ENCODE results near the gene KCNK5.

Gene KCNK5

DNA sequence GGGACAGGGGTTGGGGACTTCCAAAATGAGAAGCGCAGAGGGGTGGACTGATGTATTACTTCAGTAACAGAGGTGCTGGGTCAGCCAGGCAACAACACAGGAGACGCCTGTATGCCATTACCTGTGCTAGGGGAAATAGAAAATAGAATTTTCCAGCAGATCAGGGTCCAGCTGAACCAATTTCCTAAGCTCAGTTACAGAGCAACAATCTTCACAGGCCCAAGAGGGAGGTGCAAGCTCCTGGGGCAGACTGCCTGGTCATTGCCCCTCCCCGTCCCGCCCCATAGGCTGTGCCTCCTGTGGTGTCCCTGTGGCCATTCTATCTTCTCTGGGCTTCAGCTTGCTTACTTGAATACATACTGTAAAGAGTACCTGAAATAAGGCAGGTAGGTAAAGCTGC lies 3.7 kb downstream of the KCNK5 start:
- peaks cover 6% of the 10 kb centered on the region; the same call in 1 of the 2 replicates for H3K36me3 ChIP-seq (ENCODE audit: insufficient read depth, low read length)
- no peak overlapping the region for H3K27ac ChIP-seq (ENCODE audit: low read depth, low read length)
- 55% methylated on average over 4 of the region's 4 CpGs for WGBS
- H3K9me3 ChIP-seq (ENCODE audit: insufficient read depth, low read depth, low read length) = no peaks in the 10 kb centered on the region
- H3K4me3 ChIP-seq (ENCODE audit: low read length) = peak overlapping the region; percentile 1; the same call in 1 of the 2 replicates
- H3K4me1 ChIP-seq (ENCODE audit: insufficient read depth, low read length) = peaks cover 51% of the 10 kb centered on the region
- H3K27me3 ChIP-seq (ENCODE audit: insufficient read depth, low read length) = peaks cover 17% of the 10 kb centered on the region; the same call in 1 of the 2 replicates
- H3K9ac ChIP-seq (ENCODE audit: low read depth, low read length) = no peak overlapping the region

DNA sequence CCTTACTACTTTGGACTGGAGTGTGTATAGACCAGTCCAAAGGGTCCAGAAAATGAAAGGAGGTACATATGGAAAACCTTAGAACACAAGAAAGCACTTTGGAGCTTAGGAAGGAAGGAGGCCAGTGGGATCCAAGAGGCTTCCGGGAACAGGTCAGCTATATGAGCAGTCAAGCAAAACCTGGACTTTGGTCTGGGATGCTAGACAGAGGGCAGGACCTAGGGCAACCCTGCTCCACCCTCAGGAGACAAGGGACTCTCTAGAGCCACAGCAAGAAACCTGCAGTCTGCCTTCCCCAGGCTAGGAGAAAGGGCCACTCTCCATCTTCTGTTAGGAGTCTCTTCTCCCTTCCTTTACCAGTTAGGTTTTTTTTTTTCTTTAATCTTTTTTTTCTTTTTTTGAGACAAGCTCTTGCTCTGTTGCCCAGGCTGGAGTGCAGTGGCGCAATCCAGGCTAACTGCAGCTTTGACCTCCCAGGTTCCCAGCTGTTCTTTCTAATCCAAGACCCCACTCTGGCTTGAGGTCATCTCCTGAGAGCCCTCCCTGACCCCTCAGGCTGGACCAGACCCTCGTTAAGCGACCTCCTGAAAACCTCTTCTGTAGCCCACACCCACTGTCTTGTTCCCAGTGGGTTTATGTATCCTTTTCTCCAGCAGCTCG lies 4.6 kb downstream of the KCNK5 start:
- peaks cover 17% of the 10 kb centered on the region; the same call in 1 of the 2 replicates for H3K27me3 ChIP-seq (ENCODE audit: insufficient read depth, low read length)
- H3K9ac ChIP-seq (ENCODE audit: low read depth, low read length) = no peak overlapping the region
- no peak overlapping the region for H3K27ac ChIP-seq (ENCODE audit: low read depth, low read length)
- 90% methylated on average over 5 of the region's 5 CpGs for WGBS
- H3K4me1 ChIP-seq (ENCODE audit: insufficient read depth, low read length) = peaks cover 46% of the 10 kb centered on the region
- no peaks in the 10 kb centered on the region for H3K9me3 ChIP-seq (ENCODE audit: insufficient read depth, low read depth, low read length)
- H3K36me3 ChIP-seq (ENCODE audit: insufficient read depth, low read length) = peaks cover 6% of the 10 kb centered on the region; the same call in 1 of the 2 replicates
- H3K4me3 ChIP-seq (ENCODE audit: low read length) = no peak overlapping the region

DNA sequence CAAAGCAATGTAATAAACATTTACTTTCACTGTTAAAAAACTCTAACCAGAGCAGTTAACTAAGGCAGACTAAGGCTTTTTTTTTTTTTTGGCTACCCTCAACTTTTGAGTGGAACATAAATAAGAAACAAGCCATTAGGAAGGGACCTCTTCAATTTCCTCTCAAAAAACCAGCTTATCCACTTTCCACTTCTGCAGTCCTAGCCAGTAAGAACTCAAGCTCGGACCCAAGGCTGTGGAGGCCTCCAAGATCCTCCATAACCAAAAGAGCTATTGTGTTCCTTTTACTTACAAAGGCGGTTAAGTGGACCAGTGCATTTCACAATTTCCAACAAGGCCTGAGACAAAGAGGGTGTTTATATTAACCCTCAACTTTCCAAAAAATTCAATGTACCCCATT lies 5.3 kb downstream of the KCNK5 start:
- Histone ChIP-seq H3K36me3 (ENCODE audit: insufficient read depth, low read length) (peaks cover 6% of the 10 kb centered on the region; the same call in 1 of the 2 replicates), H3K9ac (ENCODE audit: low read depth, low read length) (no peak overlapping the region), H3K4me1 (ENCODE audit: insufficient read depth, low read length) (peaks cover 46% of the 10 kb centered on the region), H3K27ac (ENCODE audit: low read depth, low read length) (no peak overlapping the region), H3K9me3 (ENCODE audit: insufficient read depth, low read depth, low read length) (no peaks in the 10 kb centered on the region), H3K27me3 (ENCODE audit: insufficient read depth, low read length) (peaks cover 17% of the 10 kb centered on the region; the same call in 1 of the 2 replicates), H3K4me3 (ENCODE audit: low read length) (no peak overlapping the region)
- 80% methylated on average over 2 of the region's 2 CpGs for WGBS

DNA sequence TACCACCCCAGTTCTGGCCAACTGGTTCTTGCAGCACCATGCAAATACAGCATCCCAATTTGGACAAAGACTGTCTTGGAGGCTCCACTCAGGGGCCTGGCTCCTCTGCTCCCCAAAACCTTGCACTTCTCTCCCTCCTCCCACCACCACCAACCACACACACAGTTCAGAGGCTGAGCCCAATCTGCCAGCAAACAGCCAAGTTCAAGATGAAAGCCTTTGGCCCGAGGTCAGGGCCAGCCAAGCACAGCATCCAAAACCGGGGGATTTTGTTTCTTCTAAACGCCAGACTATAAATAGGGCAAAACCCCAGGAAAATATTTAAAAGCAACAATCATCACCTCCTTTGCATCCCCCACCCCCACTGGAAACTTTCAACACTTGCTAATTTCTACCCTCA lies 5.7 kb downstream of the KCNK5 start:
- WGBS = 81% methylated on average over 3 of the region's 3 CpGs
- no peak overlapping the region for H3K9ac ChIP-seq (ENCODE audit: low read depth, low read length)
- H3K4me3 ChIP-seq (ENCODE audit: low read length) = no peak overlapping the region
- peaks cover 15% of the 10 kb centered on the region; the same call in 1 of the 2 replicates for H3K27me3 ChIP-seq (ENCODE audit: insufficient read depth, low read length)
- no peaks in the 10 kb centered on the region for H3K9me3 ChIP-seq (ENCODE audit: insufficient read depth, low read depth, low read length)
- H3K27ac ChIP-seq (ENCODE audit: low read depth, low read length) = no peak overlapping the region
- peaks cover 46% of the 10 kb centered on the region for H3K4me1 ChIP-seq (ENCODE audit: insufficient read depth, low read length)
- peaks cover 6% of the 10 kb centered on the region for H3K36me3 ChIP-seq (ENCODE audit: insufficient read depth, low read length)

DNA sequence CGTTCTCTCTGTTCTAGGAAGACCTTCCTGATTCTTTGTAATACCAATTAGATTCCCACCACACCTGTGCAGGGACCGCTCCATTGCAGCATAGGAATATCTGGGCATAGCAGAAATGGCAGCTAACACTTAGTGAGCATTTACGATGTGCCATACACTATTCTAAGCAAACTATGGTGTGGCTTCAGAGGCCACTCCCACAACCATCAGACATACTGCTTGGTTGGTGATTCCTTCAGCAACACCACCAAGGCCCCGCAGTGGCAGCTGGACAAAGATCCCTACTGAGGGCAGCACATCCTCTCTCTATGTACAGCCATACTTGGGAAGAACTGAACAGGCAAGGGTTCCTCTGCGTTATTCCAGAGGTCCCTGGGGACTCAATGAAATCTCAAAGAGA lies 6.2 kb downstream of the KCNK5 start:
- no peaks in the 10 kb centered on the region for H3K9me3 ChIP-seq (ENCODE audit: insufficient read depth, low read depth, low read length)
- 96% methylated on average over 5 of the region's 5 CpGs for WGBS
- H3K4me1 ChIP-seq (ENCODE audit: insufficient read depth, low read length) = peaks cover 44% of the 10 kb centered on the region
- H3K27me3 ChIP-seq (ENCODE audit: insufficient read depth, low read length) = peaks cover 10% of the 10 kb centered on the region; the same call in 1 of the 2 replicates
- H3K9ac ChIP-seq (ENCODE audit: low read depth, low read length) = no peak overlapping the region
- H3K4me3 ChIP-seq (ENCODE audit: low read length) = no peak overlapping the region
- no peak overlapping the region for H3K27ac ChIP-seq (ENCODE audit: low read depth, low read length)
- H3K36me3 ChIP-seq (ENCODE audit: insufficient read depth, low read length) = peaks cover 6% of the 10 kb centered on the region

DNA sequence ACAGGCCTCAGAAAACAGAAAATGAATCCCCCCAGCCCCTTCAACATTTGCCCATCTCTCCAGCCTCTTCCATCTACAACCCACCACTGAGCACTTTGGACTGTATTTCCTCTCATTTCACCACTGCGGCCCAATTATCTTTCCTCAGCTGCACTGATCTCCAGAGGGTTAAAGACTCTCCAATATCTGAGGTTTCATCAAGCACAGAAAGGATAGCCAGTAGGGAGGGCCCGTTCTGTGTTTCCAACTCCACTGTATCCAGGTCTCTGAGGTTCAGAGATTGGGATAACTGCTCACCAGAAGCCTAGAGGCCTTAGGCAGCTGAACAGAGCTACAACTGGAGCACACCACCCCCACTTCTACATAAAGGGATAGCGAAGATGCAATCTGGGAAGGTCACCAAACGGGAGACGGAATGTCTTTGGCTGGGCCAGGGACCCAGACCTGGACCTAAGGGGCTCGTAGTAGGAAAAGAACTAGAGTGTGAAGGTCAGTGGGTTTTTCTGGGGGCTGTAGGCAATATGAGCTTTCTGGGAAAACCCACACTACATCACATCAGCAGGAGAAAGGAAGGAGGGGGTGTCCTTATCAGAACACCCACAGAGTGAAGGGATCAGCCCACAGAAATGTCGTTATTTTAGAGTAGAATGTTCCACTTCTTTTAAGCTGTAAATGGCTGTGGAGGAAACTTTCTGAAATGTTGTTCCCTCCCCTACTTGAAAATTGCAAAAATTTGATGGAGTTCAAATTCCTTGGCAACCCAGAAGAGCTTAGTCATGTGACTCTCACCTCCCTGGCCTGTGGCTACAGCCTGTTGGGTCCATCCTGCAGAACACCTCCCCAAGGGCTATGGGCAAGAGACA lies 7.3 kb downstream of the KCNK5 start:
- 90% methylated on average over 7 of the region's 7 CpGs for WGBS
- no peak overlapping the region for H3K4me3 ChIP-seq (ENCODE audit: low read length)
- H3K4me1 ChIP-seq (ENCODE audit: insufficient read depth, low read length) = peaks cover 42% of the 10 kb centered on the region
- H3K27ac ChIP-seq (ENCODE audit: low read depth, low read length) = no peak overlapping the region
- H3K9ac ChIP-seq (ENCODE audit: low read depth, low read length) = no peak overlapping the region
- H3K27me3 ChIP-seq (ENCODE audit: insufficient read depth, low read length) = no peaks in the 10 kb centered on the region
- peaks cover 3% of the 10 kb centered on the region for H3K36me3 ChIP-seq (ENCODE audit: insufficient read depth, low read length)
- no peaks in the 10 kb centered on the region for H3K9me3 ChIP-seq (ENCODE audit: insufficient read depth, low read depth, low read length)

DNA sequence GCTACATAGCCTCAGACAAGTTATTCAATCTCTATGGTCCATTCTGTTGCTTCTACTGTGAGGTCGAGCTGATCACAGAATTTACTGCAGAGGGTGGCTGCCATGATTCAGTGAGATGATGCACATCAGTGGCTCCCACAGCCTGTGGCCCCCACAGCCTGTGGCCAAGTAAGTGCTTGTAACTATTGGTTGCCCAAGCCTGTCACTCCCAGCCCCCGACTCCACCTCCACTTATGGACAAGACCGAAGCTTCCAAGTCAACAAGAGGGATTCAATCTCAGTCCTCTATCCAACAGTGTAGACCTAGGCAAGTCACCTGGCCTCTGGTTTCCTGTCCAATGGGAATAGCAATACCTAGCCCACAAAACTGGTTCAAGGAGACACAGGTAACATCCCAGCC lies 8.2 kb downstream of the KCNK5 start:
- Histone ChIP-seq H3K9ac (ENCODE audit: low read depth, low read length) (no peak overlapping the region), H3K27ac (ENCODE audit: low read depth, low read length) (no peak overlapping the region), H3K4me3 (ENCODE audit: low read length) (no peak overlapping the region), H3K9me3 (ENCODE audit: insufficient read depth, low read depth, low read length) (no peaks in the 10 kb centered on the region), H3K27me3 (ENCODE audit: insufficient read depth, low read length) (no peaks in the 10 kb centered on the region), H3K36me3 (ENCODE audit: insufficient read depth, low read length) (peaks cover 3% of the 10 kb centered on the region), H3K4me1 (ENCODE audit: insufficient read depth, low read length) (peaks cover 35% of the 10 kb centered on the region)
- WGBS = 96% methylated on average over 3 of the region's 3 CpGs

DNA sequence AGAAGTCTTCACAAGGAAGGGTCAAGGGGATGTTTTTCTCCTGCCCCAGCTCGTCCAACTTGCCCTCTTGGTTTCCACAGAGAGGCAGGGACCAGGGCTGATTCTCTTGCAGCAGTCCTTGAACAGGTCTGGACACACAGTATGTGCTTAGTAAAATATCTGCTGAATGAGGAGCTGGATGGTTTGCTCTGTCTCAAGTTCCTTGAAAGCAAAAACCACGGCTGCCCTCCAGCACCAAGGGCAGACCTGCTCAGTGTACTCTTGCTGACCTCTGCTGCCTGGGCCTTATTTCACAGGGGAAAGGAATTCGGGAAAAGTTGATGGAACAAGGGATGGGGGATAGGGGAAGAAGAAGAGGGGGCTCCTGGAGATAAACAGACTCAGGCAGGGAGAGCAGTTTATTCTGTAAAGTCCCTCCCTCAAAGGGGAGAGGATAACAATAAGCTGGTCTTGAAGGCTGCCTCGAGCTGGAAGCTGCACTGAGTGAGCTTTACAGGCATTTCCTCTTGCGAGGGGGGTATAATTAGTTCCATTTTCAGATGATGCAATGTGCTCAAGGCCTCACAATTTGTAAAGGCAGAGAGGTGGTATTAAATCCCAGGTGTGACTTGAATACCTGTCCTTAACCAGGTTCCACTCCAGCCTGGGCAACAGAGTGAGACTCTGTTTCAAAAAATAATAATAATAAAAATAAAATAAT lies 10.3 kb downstream of the KCNK5 start:
- no peaks in the 10 kb centered on the region for H3K9me3 ChIP-seq (ENCODE audit: insufficient read depth, low read depth, low read length)
- peaks cover 14% of the 10 kb centered on the region for H3K4me1 ChIP-seq (ENCODE audit: insufficient read depth, low read length)
- WGBS = 78% methylated on average over 5 of the region's 5 CpGs
- no peak overlapping the region for H3K27ac ChIP-seq (ENCODE audit: low read depth, low read length)
- H3K9ac ChIP-seq (ENCODE audit: low read depth, low read length) = no peak overlapping the region
- no peaks in the 10 kb centered on the region for H3K27me3 ChIP-seq (ENCODE audit: insufficient read depth, low read length)
- no peaks in the 10 kb centered on the region; the same call in 1 of the 2 replicates for H3K36me3 ChIP-seq (ENCODE audit: insufficient read depth, low read length)
- no peak overlapping the region for H3K4me3 ChIP-seq (ENCODE audit: low read length)

DNA sequence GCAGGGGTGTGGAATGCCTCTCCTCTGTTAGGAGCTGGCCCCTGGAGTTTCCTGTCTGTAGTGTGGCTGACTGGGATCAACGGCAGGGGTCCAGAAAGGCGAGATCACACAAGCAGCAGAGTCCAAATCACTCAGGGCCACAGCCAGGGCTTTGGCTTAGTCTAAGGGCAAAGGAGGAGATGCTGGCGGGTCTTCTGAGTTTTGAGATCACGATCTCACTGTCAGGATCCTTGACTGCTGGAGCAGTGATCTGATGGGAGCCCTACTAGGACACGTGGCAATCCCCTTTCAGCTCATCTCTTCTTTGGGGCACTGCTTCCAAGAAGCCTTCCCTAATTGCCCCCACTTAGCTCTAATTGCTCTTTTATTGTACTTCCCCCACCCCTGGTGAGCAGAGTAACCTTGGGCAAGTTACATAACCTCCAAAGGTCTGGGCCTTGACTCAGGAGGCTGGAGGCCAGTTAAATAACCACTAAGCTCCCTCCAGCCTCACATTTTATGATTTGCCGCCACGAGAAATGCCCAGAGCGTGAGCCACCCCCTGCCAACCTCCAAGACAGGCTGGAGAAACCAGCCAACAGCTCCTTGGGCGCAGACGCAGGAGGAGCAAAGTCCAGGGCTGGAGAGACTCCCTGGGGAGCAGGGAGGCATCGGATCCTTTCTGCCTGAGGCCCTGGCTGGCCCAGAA lies 12.0 kb downstream of the KCNK5 start:
- Histone ChIP-seq H3K9me3 (ENCODE audit: insufficient read depth, low read depth, low read length) (no peaks in the 10 kb centered on the region), H3K9ac (ENCODE audit: low read depth, low read length) (no peak overlapping the region), H3K36me3 (ENCODE audit: insufficient read depth, low read length) (no peaks in the 10 kb centered on the region; the same call in 1 of the 2 replicates), H3K27me3 (ENCODE audit: insufficient read depth, low read length) (no peaks in the 10 kb centered on the region), H3K4me3 (ENCODE audit: low read length) (no peak overlapping the region), H3K27ac (ENCODE audit: low read depth, low read length) (no peak overlapping the region), H3K4me1 (ENCODE audit: insufficient read depth, low read length) (peaks cover 9% of the 10 kb centered on the region)
- WGBS = 70% methylated on average over 11 of the region's 11 CpGs

DNA sequence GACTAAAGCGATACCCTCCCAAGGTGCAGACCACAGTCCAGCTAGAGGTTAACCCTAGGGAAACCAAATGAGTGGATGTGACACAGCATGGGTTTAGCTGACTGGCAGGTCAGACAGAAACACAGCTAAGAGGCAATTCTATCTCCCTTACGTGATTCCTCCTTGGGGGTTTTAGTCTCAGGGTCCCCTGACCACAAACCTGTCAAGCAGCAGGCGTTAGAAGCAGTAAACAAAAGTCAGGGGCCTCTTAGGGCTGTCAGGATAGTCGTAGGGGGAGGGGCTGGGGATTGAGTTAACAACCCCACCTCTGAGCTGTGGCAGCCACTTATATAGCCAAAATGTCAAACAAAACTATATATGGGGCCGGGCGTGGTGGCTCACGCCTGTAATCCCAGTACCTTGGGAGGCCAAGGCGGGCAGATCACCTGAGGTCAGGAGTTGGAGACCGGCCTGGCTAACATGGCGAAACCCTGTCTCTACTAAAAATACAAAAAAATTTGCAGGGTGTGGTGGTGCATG lies 13.6 kb downstream of the KCNK5 start:
- WGBS = 88% methylated on average over 10 of the region's 10 CpGs
- H3K4me1 ChIP-seq (ENCODE audit: insufficient read depth, low read length) = peaks cover 9% of the 10 kb centered on the region
- H3K9ac ChIP-seq (ENCODE audit: low read depth, low read length) = no peak overlapping the region
- no peak overlapping the region for H3K4me3 ChIP-seq (ENCODE audit: low read length)
- no peak overlapping the region for H3K27ac ChIP-seq (ENCODE audit: low read depth, low read length)
- H3K27me3 ChIP-seq (ENCODE audit: insufficient read depth, low read length) = no peaks in the 10 kb centered on the region
- no peaks in the 10 kb centered on the region for H3K9me3 ChIP-seq (ENCODE audit: insufficient read depth, low read depth, low read length)
- H3K36me3 ChIP-seq (ENCODE audit: insufficient read depth, low read length) = no peaks in the 10 kb centered on the region; the same call in 1 of the 2 replicates

All from HUES64 (cell line).